Body of pancreas (tissue), 4 donors: Measurements from ENCODE around the gene SLC26A6.

ENCODE experiments used
- CTCF ChIP-seq, 7 experiments: fragments of 450-650 bp in 4 of 7; fragments of 200-600 bp in 3 of 7; sonication (generic) in 3 of 7; IDR thresholded peaks; one replicate each; pipeline ENCODE4 v1.5.1; 2016 to 2019; ENCODE audit warnings: antibody characterized with exemption in 7 of 7
- POLR2A ChIP-seq, 3 donors: fragments of 450-650 bp; IDR thresholded peaks; one replicate each; pipeline ENCODE4 v1.6.1; 2016; ENCODE audit warnings: antibody characterized with exemption in 3 of 3, mild to moderate bottlenecking in 2 of 3

GRCh38 chr3:48684054-48684349 is 48.7 kb upstream of the SLC26A6 start:
- TF ChIP-seq CTCF (IDR thresholded peaks at IDR 0.05) (no peak), POLR2A (IDR thresholded peaks at IDR 0.05) (no peak)
